Osteocyte (in vitro differentiated cells): ENCODE data around the gene CEP83. TPM values are rescaled to one million over a fixed set of nuclear protein-coding genes. Genes with fewer than 3 reads are reported as not detected.

Source experiments
- DNase-seq: peaks from one replicate; pipeline ENCODE4 v3.0.0; 2021; ENCODE audit warnings: mixed read lengths; ENCODE audit not compliant: unreplicated experiment; ENCODE audit errors: extremely low spot score
- H3K27ac Mint-ChIP-seq: one replicate; pipeline ENCODE4 v1.8.0; 2021; ENCODE audit warnings: mild to moderate bottlenecking, mixed read lengths; ENCODE audit not compliant: unreplicated experiment
- H3K27me3 Mint-ChIP-seq: one replicate; pipeline ENCODE4 v1.8.0; 2021; ENCODE audit warnings: mixed read lengths; ENCODE audit not compliant: unreplicated experiment
- H3K36me3 Mint-ChIP-seq: one replicate; pipeline ENCODE4 v1.8.0; 2021; ENCODE audit warnings: mixed read lengths; ENCODE audit not compliant: unreplicated experiment
- H3K4me1 Mint-ChIP-seq: one replicate; pipeline ENCODE4 v1.8.0; 2021; ENCODE audit warnings: mixed read lengths; ENCODE audit not compliant: unreplicated experiment
- H3K4me3 Mint-ChIP-seq: one replicate; pipeline ENCODE4 v1.8.0; 2021; ENCODE audit warnings: mild to moderate bottlenecking, moderate library complexity, mixed read lengths; ENCODE audit not compliant: unreplicated experiment
- H3K9me3 Mint-ChIP-seq: one replicate; pipeline ENCODE4 v1.8.0; 2021; ENCODE audit warnings: mixed read lengths; ENCODE audit not compliant: unreplicated experiment
- CTCF ChIP-seq: fragments of 200-600 bp; sonication (generic); IDR thresholded peaks from 2 replicates; pipeline ENCODE4 v1.5.0; 2021; ENCODE audit warnings: antibody characterized with exemption, mild to moderate bottlenecking, moderate library complexity
- total RNA-seq: library from RNA; stranded (reverse); gene quantifications from 2 replicates; pipeline ENCODE4 v1.2.1, GENCODE V29; 2021

The CEP83 gene
- total RNA-seq, 1 donor from 2014 or later, result 13.1 TPM

- Mint-ChIP-seq H3K27me3 (no peaks in the 10 kb centered on the region), H3K9me3 (peaks cover 16% of the 10 kb centered on the region), H3K4me1 (no peaks in the 10 kb centered on the region), H3K27ac (no peak overlapping the region), H3K4me3 (no peak overlapping the region), H3K36me3 (peaks cover 19% of the 10 kb centered on the region)
- DNase-seq, result no peak
- TF ChIP-seq CTCF, result no peak
Observed at GRCh38 chr12:94380507-94380906, 79.2 kb downstream of the CEP83 start.

GRCh38 chr12:94379479-94380113 is 80.1 kb downstream of the CEP83 start:
- no peaks in the 10 kb centered on the region for H3K27me3 Mint-ChIP-seq
- no peak for TF ChIP-seq CTCF
- no peak overlapping the region for H3K4me3 Mint-ChIP-seq
- no peak overlapping the region for H3K27ac Mint-ChIP-seq
- peaks cover 7% of the 10 kb centered on the region for H3K9me3 Mint-ChIP-seq
- DNase-seq, result no peak
- no peaks in the 10 kb centered on the region for H3K4me1 Mint-ChIP-seq
- peaks cover 10% of the 10 kb centered on the region for H3K36me3 Mint-ChIP-seq

- no peak for TF ChIP-seq CTCF
- H3K4me3 Mint-ChIP-seq, result no peak overlapping the region
- H3K27ac Mint-ChIP-seq, result no peak overlapping the region
- H3K27me3 Mint-ChIP-seq, result no peaks in the 10 kb centered on the region
- DNase-seq, result no peak
- H3K9me3 Mint-ChIP-seq, result no peaks in the 10 kb centered on the region
- H3K36me3 Mint-ChIP-seq, result peaks cover 6% of the 10 kb centered on the region
- no peaks in the 10 kb centered on the region for H3K4me1 Mint-ChIP-seq
Observed at GRCh38 chr12:94377599-94377998, 82.1 kb downstream of the CEP83 start.

DNA sequence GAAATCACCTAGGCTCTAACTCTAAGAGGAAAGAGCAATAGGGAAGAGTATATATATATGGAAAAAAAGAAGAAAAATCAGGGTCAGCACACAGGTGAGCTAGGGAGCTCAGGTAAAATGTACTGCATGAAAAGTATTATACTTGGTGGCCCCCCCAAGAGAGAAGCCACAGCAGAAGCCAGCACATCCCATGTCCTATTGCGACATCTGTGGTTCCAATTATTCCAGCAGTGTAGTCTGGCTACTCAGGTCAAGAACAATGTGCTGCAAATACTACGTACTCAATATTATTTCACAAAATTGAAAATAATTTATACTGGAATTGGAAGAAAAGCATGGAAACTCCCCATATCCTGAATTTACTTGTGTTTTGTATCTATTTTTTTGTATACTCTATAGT is 85.5 kb downstream of the CEP83 start:
- TF ChIP-seq CTCF, result no peak
- Mint-ChIP-seq H3K4me1 (no peaks in the 10 kb centered on the region), H3K4me3 (no peak overlapping the region), H3K36me3 (peaks cover 6% of the 10 kb centered on the region), H3K27ac (no peak overlapping the region), H3K9me3 (no peaks in the 10 kb centered on the region), H3K27me3 (no peaks in the 10 kb centered on the region)
- DNase-seq, result no peak

DNA sequence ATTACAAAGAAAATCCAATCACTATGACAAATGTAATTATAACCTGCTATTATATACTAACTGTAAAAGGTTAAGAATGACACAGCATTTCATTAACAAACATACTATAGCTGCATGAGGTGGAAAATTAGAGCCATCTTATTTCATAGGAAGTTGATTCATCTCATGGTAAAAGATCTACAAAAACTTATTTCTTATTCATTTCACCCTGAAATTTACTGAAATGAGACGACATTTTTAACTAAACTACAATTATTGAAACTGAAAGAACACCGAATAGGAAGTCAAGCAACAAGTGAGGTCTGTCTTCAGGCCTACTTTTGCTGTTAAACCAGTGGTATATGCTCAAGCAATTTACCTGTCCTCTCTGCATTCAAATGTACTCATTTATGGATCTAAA is 87.2 kb downstream of the CEP83 start:
- no peak for DNase-seq
- H3K27me3 Mint-ChIP-seq, result no peaks in the 10 kb centered on the region
- no peak overlapping the region for H3K4me3 Mint-ChIP-seq
- H3K27ac Mint-ChIP-seq, result no peak overlapping the region
- no peaks in the 10 kb centered on the region for H3K9me3 Mint-ChIP-seq
- H3K4me1 Mint-ChIP-seq, result no peaks in the 10 kb centered on the region
- TF ChIP-seq CTCF, result no peak
- peaks cover 5% of the 10 kb centered on the region for H3K36me3 Mint-ChIP-seq
